Lower leg skin (tissue), 3 donors: ENCODE measurements around the gene PRDM2.

ENCODE experiments used
- POLR2A ChIP-seq, 2 donors: fragments of 450-650 bp; IDR thresholded peaks; one replicate each; pipeline ENCODE4 v1.6.1; 2016 to 2017; ENCODE audit warnings: antibody characterized with exemption in 2 of 2, mild to moderate bottlenecking in 1 of 2, moderate library complexity in 1 of 2
- TF ChIP-seq, protein P1 (sequence below), 3 donors: fragments of 450-650 bp; IDR thresholded peaks; one replicate each; pipeline ENCODE4 v1.5.1; 2016; ENCODE audit warnings: antibody characterized with exemption in 3 of 3, mild to moderate bottlenecking in 3 of 3, moderate library complexity in 2 of 3

DNA sequence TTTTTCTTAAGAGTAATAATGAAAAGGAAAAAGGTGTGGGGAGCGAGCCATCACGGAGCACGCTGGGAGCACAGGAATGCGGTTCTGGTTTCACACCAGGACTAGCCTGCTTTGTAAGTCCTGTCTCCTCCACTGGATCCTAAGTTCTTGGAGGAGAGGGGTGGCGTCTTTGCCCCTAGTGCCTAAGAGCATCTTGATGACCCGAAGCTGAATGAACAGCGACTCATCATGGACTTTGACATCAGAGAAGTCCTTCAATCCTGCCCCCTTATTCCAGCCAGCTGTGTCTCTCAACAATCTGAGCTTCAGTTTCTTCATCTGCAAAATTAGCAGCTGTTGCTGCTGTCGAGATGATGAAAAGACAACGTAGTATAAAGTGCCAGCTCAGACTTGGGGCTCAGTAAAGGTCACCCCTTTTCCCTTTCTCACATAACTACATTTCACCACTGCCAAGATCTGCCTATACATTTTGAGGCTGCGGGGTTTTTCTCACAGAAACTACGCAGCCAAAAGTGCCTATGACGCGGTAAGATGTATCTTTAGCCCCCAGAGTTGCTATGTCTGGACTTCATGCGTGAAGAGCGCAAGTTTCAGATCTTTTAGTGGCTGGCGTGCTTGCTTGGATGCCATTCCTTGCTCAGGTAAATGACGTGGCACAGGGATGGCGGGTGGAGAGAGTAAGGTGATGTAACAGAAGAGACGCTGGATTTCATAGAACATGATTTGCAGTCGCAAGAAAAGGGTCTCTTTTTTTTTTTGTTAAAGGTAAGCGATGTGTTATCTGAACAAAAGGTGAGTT is 4.9 kb upstream of the PRDM2 start:
- TF ChIP-seq, protein P1, sequence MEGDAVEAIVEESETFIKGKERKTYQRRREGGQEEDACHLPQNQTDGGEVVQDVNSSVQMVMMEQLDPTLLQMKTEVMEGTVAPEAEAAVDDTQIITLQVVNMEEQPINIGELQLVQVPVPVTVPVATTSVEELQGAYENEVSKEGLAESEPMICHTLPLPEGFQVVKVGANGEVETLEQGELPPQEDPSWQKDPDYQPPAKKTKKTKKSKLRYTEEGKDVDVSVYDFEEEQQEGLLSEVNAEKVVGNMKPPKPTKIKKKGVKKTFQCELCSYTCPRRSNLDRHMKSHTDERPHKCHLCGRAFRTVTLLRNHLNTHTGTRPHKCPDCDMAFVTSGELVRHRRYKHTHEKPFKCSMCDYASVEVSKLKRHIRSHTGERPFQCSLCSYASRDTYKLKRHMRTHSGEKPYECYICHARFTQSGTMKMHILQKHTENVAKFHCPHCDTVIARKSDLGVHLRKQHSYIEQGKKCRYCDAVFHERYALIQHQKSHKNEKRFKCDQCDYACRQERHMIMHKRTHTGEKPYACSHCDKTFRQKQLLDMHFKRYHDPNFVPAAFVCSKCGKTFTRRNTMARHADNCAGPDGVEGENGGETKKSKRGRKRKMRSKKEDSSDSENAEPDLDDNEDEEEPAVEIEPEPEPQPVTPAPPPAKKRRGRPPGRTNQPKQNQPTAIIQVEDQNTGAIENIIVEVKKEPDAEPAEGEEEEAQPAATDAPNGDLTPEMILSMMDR (IDR thresholded peaks at IDR 0.05), result no peak
- TF ChIP-seq POLR2A (IDR thresholded peaks at IDR 0.05), result no peak
